GM10847 (cell line): ENCODE measurements around the gene ADD2.

Experiments used
- POLR2A ChIP-seq: IDR thresholded peaks from 2 replicates; pipeline ENCODE4 v1.6.1; 2011; ENCODE audit not compliant: insufficient read length; ENCODE audit errors: extremely low read depth

The ADD2 gene

DNA sequence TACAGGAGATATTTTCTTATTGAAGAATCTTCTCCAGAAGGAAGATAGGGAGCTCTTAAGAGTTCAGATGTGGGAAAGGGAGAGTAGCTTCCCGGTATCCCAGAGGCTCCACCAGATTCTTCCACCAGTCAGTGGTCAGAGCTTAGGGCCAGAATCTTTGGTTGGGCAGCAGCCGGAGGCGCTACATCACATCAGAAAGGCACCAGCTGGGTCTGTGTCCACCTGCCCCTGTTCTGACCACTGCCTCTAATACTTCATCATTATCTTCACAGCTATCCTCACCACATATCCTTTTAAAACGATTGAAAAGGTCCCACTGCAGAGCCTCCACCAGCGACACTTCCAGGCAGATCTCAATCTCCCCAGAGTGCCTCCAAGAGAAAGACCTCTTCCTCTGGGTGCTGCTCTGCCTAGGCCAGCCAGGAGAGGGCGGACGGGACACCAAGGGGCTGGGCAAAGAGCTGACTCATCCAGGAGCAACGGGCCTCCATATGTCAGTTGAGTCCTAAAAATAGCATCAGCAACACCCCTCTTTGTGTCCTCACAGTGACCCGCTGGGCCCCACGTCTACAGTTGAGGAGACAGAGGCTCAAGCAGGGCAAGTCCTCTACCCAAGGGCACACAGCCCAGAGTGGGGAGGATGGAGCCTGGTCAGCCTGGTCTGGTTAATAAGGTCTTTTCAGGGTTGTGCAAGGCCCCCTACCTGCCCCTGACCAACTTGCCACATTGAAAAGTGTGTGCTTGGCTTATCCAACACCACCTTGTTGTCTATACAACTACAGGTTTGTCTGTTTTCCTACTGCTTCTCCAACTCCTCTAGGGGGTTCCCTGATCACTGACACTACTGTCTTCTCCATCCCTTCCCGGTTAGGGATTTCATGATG is 81.2 kb downstream of the ADD2 start:
- TF ChIP-seq POLR2A = no peak

DNA sequence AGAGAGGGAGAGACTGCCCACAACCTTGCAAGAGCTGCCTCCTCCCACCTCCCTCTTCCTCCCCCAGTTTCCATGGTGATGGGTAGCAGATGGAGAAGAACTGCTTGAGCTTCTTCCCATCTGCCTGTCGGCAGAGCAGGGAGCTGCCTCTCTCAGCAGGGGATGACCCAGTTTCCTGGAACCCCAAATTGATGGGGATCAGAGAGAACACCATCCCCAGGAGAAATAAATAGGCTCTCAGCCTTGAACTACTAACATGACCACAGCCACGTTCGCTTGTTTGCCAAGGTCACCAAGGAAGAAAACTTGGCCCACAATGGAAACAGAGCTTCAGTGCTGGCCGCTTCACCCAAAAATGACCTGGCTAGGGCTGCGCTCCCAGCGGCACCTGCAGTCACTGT is 82.2 kb downstream of the ADD2 start:
- no peak for TF ChIP-seq POLR2A

DNA sequence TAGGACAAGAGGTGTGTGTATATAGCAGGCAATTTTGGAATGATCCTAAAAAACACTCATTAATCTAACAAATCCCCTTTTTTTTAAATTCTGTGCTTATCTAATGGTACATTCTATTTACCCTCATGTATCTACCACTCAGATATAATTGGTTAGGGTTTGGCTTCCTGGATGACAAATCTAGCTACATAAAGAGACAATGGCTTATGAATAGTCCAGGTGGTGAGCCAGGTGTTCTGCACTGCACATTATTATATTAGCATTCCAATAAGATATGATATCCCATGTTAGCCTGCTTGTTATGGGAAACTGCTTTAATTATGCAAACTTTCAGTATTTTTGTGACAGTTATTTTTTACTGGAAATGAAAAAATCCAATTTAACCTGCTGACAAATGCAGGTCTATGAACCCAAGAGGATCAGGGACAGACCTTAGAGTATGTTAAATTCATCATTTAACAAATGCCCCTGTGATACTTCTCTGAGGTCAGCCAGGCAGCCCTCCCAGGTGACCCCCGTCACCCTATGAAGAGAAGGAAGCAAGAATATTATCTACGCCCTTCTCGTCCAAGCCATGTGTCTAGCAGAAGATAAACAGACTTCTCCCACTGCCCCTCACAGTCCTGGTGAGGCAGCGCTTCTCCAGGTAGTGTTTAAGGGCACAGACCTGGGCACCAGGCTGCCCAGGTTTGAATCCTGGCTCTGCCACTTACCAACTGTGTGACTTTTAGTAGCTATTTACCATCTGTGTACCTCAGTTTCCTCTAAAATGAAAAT is 83.0 kb downstream of the ADD2 start:
- TF ChIP-seq POLR2A = no peak

DNA sequence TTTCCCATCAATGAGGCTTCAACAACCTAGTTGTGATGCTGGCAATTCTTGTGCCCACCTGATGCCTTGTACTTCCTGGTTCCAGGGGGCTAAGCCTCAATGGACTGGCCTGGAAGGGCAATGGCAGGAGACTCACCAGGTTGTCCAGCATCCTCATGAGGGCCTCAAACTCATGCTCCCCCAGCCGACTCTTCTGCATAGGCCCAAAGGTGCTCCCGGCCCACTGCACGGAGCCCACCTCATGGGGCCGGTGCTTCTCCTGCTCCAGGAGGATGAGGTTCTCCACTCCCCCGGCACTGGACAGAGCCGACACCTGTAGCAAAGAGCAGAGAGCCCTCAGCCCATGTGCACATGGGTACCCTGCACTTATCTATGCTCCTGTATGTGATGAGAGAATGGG is 84.5 kb downstream of the ADD2 start:
- TF ChIP-seq POLR2A = no peak

DNA sequence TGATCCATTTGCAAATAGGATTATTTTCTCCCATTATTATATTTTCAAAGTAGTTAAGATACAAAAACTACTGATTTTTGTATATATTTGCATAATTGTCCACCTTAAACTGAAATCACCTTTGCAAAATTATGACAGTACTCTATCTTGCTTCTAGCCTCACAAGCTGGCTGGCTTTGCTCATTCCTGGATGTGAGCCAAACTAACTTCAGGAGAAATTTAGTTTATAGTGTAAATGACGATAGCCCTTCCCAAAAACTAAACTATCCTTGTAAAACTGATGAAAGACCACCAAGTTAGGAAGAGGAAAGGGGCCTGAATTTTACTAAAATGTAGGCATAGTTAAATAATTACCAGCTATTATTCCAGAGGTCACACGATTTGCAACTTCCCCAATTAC is 87.3 kb downstream of the ADD2 start:
- no peak for TF ChIP-seq POLR2A

DNA sequence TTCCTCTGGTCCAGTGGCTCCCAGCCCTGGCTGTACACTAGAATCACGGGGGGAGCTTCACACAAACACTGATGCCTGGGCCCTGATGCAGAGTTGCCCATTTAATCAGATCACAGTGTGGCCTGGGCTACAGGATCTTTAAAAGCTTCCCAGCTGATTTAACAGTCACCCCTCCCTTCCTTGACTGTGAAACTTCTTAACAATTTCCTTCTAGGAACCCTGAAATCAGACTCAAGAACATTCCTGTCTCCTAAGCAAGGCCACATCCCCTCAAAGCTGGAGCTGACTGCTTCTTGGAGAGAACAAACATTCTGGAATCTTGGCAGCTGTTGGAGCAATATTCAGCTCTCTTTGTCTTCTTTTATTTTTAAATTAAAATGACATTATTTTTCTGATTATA is 88.7 kb downstream of the ADD2 start:
- TF ChIP-seq POLR2A = no peak

DNA sequence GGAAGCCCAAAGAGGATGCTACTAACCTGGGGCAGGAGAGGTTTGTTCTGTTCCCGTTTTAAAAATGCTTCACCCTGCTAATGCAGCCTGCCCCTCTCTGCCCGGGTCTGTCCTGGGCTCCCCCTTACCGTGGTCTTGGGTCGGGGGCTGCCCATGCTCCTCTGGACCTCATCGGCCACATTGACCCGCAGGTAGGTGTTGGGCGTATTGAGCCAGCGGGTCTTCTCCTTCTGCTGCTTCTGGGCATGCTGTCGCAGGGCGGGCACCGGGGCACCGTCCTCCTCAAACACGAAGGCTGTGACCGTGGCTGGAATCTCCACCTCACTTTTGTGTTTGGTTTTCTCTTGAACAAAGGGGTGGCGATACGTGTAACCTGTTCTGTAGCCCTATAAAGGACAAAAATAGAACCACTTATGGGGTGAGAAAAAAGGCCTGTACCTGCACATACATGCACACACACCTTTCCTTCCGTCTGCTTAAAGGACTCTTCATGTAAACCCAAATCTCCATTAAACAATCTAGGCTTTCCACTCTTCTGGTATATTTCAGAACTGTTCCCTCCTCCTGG is 89.3 kb downstream of the ADD2 start:
- TF ChIP-seq POLR2A = no peak

DNA sequence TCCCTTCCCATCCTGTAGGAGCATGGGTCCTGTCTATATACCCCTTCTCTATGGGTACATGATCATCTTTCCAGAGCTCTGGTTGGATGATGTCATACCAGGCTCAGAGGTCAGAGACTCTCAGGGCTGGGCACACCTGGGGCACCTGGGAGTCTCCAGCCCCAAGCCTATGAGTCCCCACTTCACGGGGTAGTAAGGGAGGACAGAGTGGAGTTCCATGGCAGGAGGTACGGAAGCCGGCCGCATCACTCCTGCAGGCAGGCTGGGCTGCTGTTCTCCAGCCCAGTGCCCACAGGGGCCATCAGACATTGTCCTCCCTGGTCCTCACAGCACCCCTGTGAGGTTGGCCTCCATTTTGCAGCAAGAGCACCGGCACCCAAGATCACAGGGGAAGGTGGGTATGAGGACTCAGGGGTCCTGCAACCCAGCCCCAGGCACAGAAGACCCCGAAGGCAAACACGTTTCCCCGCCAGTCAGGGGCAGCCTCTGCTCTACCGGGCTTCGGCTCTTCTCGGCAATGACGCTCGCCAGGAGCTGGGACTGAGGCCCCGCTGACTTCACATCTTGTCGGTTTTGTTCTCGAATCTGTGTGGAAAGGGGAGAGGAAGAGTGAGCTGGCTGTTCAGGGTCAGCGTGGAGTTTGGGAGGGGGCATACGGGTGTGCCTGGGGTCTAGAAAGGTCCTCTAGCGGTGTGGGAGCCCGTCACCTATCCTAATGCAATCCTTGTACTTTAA is 91.5 kb downstream of the ADD2 start:
- TF ChIP-seq POLR2A = no peak

DNA sequence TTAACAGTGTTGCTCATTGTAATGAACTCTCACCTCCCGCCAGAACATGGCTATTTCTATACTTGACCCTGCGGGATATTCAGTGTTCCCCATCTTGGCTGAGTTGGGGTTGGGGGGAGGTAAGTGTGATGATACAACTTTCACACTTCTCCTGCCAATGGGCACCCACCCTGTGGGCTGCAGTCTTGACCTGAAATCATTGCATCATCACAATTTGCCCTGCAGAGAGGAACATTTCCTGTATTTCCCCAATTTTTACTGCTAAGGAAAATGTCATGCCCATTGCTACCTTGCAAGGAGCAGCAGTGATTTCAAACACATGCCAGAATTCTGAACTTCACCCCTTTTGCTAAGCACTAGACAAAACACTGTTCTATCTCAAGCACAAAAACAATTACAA is 92.1 kb downstream of the ADD2 start:
- TF ChIP-seq POLR2A = no peak

DNA sequence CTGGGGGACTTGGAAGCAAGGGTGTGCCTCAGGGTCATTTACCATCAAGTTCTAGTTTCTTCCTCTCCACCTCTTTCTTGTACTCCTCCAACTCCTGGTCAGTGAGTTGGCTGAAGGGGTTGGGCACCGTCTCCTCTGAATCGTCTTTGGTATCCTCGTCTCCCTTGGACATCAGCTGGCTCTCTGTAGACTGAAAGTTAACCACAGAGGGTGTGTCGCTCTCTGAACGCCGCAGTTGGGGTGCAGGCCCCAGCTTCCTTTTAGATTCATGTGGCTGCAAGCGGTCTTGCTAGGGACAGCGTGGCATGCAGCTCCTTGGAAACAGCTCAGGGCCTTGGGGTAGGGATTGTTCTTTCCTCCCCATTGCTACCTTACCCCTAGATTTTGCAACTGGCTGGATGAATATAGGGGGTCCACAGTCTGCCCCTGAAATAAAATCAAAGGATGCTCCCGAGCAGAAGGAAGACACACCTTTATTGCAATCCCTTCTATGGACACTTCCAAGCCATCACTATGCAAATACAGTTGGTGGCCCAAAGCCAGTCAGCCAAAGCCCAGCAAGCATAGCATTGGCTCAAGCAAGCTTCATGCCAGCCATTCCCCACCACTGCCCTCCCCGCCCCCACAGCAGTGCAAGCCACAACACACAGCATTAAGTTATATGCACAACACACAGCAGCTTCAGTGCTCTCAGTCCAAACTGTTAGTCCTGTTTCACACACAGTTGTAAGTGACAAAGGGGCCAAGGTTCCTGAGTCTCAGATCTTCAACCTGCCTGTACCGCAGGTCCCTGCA is 93.2 kb downstream of the ADD2 start:
- TF ChIP-seq POLR2A = no peak

DNA sequence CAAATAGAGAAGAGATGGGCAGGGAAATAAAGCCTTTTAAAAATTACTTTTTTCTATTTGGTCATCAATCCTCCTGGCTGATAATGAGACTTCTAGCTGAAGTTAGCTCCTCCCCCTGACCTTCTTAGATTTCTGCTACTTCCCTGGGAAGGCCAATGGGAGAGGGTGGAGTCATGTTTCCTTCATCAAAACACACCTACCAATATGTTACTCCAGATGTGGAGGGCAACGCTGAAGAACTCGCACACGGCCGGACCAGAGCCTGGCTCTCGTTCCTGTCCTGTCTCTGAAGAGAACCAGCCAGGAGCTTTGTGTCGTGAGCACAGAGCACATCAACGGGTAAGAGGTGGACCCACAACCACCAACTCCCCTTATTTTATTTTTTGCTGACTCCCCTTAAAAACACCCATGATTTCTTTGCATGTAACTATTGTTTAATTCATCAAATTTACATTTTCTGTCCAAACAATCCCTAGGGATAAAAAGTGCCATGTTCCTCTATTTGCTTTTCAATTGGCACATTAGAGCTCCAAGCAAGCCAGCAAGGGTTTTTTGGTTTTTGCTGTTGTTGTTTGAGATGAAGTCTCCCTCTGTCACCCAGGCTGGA is 94.9 kb downstream of the ADD2 start:
- TF ChIP-seq POLR2A = no peak

DNA sequence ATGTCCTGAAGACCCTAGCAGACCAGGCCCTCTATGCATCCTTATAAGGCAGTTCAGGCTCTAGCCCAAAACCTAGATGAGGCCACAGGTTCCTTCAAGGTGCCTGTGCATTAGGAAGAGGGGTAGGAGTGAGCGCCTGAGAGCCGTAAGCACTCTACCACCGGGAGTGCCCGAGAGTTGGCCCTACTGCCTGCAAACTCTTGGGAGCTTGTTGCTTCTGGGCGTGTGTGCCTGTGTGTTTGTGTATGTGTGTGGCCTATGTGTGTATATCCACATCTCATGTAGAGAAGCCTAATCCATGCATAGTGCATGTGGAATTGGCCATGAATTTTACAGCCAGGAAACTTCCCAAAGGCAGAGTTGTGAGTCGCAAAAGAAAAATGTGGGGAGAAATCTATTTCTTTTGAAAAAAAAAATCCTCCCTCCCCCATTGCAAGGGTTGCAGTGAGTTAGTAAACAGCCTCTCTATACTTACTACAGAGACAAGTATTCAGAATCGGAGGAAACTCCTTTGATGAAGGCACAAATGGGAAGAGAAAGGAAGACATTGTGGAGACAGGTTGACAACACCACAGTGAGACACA is 96.8 kb downstream of the ADD2 start:
- TF ChIP-seq POLR2A = no peak

DNA sequence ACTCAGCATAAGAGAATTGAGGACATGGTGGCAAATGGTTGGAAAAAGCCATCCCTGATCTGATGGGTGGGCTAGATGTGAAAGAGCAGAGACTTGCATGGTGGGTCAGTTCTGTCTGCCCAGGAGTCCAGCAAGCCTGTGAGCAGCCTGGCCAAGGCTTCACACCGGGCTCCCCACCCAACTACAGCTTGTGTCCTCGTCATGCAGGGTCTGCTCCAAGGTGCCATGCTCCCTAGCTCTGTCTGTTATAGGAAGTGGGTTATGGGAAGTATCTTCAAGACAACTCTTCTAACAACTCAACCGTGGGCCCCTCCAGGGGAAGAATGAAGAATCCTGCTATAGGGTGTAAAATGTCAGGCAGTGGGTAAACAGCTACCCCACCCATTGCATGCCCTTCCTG is 97.4 kb downstream of the ADD2 start:
- TF ChIP-seq POLR2A = no peak

DNA sequence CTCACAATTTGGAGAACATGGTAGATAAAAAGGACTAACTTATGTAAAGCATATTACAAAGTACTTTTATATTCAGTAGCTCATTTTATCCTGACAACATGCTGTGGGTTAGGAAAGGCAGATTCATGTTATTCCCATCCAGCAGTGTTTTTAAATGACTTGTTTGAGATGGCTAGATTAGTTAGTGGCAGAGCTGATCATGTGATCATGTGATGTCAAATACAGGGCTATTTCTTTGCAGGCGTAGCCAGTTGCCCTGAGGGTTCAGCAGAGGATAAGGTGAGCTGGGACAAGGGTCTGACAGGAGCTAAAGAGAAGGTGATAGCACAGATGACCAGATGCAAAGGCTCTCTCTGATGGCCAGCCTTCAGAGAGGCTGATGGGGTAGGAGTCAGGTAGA is 97.8 kb downstream of the ADD2 start:
- no peak for TF ChIP-seq POLR2A

DNA sequence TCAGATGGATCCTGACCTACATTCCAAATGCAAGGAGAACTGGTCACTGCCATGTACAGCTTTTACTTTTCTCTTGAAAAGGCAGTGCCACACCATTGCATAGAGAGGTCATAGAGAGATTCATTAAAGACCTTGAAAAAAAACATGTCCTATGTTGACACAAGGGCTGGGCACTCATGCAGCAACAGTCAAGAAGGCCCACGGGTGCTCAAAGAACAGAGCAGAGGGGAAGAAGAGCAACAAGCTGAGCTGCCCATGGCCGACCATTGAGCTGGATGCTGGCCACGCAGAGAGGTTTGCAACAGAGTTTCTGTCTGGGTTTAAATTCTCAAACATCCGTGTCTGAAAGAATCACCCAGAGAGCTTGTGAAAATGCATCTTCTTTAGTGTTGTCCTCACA is 99.1 kb downstream of the ADD2 start:
- no peak for TF ChIP-seq POLR2A
